Bronchial epithelial cell (primary cell): ENCODE results near the gene SPON1. TPM values are rescaled to one million over a fixed set of nuclear protein-coding genes. Genes with fewer than 3 reads are reported as not detected.
A peak's percentile ranks its signal among the peaks of the same experiment; 100 is the strongest.

ENCODE experiments used
- DNase-seq: peaks from one replicate; pipeline ENCODE4 v3.0.0-alpha.2; 2010; ENCODE audit warnings: low read depth
- FAIRE-seq: peaks from 2 replicates; lab custom pipeline; 2011; peaks lifted over from hg19 to GRCh38; lab: Jason Lieb, UNC
- H3K27me3 ChIP-seq: 2 replicates; pipeline ENCODE4 v1.5.1; 2011; ENCODE audit warnings: low read length; ENCODE audit not compliant: control insufficient read depth, insufficient read depth
- H3K36me3 ChIP-seq: 2 replicates; pipeline ENCODE4 v1.5.1; 2011; ENCODE audit warnings: low read length; ENCODE audit not compliant: control insufficient read depth, insufficient read depth
- H3K4me3 ChIP-seq: 2 replicates; pipeline ENCODE4 v1.5.1; 2011; ENCODE audit warnings: mild to moderate bottlenecking, low read depth, low read length, control low read depth
- total RNA-seq: library from RNA; depleted of rRNA; stranded (reverse); fragments of >200 nt; gene quantifications from 2 replicates; pipeline ENCODE4 v1.2.1, GENCODE V29; 2014
- TF ChIP-seq, protein P1 (sequence below): IDR thresholded peaks from 2 replicates; pipeline ENCODE4 v1.5.1; 2011; ENCODE audit warnings: mild to moderate bottlenecking, moderate library complexity, low read length, control low read depth, inconsistent platforms; ENCODE audit not compliant: insufficient read depth, severe bottlenecking

The SPON1 gene
- total RNA-seq, 1 donor from 2014 or later = 0.26 TPM

DNA sequence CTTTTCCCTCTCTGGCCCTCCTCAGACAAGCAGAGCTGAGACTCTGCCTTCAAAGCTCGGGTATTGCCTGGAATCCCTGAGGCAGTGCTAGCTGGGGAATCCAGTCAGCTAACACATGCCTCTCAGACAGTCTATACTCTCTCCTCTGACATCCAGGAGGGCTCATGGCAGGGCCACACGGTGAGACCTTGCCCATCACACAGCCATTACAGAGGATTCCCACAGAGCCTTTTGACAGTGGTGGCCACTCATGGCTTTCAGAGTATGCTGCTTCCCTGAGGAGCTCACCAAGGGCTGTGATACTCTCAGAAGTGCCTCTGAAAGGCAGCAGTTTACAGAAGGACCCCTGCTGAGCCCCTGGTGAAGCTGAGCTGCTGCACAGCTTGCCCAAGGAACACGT is 231.1 kb downstream of the SPON1 start:
- H3K36me3 ChIP-seq = no peaks in the 10 kb centered on the region
- no peak overlapping the region for H3K4me3 ChIP-seq
- FAIRE-seq (no peak), DNase-seq (no peak)
- H3K27me3 ChIP-seq = peaks cover 2% of the 10 kb centered on the region
- TF ChIP-seq, protein P1, sequence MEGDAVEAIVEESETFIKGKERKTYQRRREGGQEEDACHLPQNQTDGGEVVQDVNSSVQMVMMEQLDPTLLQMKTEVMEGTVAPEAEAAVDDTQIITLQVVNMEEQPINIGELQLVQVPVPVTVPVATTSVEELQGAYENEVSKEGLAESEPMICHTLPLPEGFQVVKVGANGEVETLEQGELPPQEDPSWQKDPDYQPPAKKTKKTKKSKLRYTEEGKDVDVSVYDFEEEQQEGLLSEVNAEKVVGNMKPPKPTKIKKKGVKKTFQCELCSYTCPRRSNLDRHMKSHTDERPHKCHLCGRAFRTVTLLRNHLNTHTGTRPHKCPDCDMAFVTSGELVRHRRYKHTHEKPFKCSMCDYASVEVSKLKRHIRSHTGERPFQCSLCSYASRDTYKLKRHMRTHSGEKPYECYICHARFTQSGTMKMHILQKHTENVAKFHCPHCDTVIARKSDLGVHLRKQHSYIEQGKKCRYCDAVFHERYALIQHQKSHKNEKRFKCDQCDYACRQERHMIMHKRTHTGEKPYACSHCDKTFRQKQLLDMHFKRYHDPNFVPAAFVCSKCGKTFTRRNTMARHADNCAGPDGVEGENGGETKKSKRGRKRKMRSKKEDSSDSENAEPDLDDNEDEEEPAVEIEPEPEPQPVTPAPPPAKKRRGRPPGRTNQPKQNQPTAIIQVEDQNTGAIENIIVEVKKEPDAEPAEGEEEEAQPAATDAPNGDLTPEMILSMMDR = no peak

GRCh38 chr11:14202251-14203196 is 240.0 kb downstream of the SPON1 start:
- peaks cover 2% of the 10 kb centered on the region for H3K27me3 ChIP-seq
- FAIRE-seq (peak; percentile 23), DNase-seq (no peak)
- TF ChIP-seq, protein P1 = no peak
- no peak overlapping the region for H3K4me3 ChIP-seq
- H3K36me3 ChIP-seq = no peaks in the 10 kb centered on the region

GRCh38 chr11:14203321-14203720 is 240.8 kb downstream of the SPON1 start:
- TF ChIP-seq, protein P1 = no peak
- Histone ChIP-seq H3K36me3 (no peaks in the 10 kb centered on the region), H3K4me3 (no peak overlapping the region), H3K27me3 (no peaks in the 10 kb centered on the region)
- FAIRE-seq (no peak), DNase-seq (no peak)

- Histone ChIP-seq H3K27me3 (no peaks in the 10 kb centered on the region), H3K4me3 (no peak overlapping the region), H3K36me3 (no peaks in the 10 kb centered on the region)
- TF ChIP-seq, protein P1 = no peak
- DNase-seq = no peak
- FAIRE-seq = no peak
Measured at GRCh38 chr11:14212986-14213385, 250.5 kb downstream of the SPON1 start.

GRCh38 chr11:14218728-14219127 is 256.2 kb downstream of the SPON1 start:
- DNase-seq (no peak), FAIRE-seq (no peak)
- Histone ChIP-seq H3K36me3 (no peaks in the 10 kb centered on the region), H3K27me3 (no peaks in the 10 kb centered on the region), H3K4me3 (no peak overlapping the region)
- TF ChIP-seq, protein P1 = no peak
